NCI-H446 (cell line): ENCODE measurements around the gene MFSD11.
"Not testable (repeated sequence)": the region's sequence is repeated elsewhere in the genome, so short reads cannot be mapped to it uniquely, and the experiment has no call there.

Source experiments
- DNase-seq, 2 experiments: peaks; one replicate each; lab custom pipeline; 2025; lab: John Stamatoyannopoulos, UW

Gene MFSD11

DNA sequence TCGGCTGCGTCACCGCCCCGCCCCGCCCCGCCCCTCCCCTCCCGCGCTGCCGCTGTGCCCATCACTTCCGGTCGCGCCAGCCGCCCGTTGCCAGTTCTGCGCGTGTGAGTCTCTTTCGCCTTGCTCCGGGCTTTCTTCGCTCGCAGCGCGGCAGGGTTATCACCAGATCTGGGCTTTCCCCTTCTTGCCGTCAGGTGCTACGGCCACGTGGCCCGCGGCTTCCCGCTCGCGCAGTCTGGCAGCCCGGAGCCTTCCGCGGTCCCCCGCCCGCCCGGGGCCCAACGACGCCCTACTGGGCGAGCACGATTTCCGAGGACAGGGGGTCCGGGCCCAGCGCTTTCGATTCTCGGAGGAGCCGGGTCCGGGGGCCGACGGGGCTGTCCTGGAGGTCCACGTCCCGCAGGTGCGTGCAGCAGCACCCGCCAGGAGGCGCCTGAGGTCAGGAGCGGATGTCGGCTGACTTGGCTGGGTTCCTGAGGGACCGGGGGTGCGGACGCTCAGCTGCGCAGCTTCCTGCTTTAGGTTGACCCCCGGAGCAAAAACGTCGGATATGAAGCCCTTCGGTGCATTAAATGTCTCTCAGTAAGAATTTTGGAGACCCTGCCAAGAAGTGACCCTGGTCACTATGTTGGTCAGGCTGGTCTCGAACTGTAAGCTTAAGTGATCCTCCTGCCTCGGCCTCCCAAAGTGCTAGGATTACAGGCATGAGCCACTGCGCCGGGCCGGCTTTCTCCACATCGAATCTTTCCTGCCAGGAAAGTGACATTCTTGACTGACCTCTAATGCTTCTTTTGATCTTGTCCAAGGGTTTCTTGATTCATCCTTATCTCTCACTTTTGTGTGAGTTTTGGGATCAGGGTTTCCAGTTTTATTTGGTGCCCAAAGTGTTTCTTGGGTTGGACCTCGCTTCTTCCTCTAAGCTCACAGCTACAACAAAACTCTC is 10.9 kb upstream of the MFSD11 start, which contains the start of gene METTL23:
Gene METTL23, plus strand, starts transcription at position 64 of the 943 bp plus-strand sequence. CDS start 2,872 bp downstream, outside the sequence.
- peak in 1 of 2 experiments; percentile 71 for DNase-seq

DNA sequence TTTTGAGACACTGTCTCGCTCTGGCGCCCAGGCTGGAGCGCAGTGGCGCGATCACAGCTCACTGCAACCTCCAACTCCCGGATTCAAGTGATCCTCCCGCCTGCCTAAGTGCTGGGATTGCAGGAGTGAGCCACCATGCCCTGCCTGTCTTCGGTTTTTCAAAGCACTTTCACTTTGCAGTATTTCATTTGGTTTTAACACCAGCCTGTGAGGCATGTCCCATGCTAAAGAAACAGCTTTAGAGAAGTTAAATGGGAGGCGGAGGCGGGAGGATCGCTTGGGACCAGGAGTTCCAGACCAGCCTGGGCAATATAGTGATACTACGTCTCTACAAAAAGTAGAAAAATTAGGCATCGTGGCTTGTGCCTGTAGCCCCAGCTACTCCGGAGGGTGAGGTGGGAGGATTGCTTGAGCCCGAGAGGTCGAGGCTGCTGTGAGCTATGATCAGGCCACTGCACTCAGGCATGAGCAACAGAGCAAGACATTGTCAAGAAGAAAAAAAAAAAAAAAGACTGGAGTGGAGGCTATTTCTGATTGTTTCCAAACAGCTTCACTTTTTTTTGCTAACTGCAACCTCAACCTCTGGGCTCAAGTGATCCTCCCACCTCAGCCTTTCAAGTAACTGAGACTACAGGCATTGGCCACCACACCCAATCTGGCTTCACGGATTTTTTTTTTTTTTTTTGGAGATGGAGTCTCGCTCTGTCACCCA is 10.0 kb upstream of the MFSD11 start:
- DNase-seq, result no peak

DNA sequence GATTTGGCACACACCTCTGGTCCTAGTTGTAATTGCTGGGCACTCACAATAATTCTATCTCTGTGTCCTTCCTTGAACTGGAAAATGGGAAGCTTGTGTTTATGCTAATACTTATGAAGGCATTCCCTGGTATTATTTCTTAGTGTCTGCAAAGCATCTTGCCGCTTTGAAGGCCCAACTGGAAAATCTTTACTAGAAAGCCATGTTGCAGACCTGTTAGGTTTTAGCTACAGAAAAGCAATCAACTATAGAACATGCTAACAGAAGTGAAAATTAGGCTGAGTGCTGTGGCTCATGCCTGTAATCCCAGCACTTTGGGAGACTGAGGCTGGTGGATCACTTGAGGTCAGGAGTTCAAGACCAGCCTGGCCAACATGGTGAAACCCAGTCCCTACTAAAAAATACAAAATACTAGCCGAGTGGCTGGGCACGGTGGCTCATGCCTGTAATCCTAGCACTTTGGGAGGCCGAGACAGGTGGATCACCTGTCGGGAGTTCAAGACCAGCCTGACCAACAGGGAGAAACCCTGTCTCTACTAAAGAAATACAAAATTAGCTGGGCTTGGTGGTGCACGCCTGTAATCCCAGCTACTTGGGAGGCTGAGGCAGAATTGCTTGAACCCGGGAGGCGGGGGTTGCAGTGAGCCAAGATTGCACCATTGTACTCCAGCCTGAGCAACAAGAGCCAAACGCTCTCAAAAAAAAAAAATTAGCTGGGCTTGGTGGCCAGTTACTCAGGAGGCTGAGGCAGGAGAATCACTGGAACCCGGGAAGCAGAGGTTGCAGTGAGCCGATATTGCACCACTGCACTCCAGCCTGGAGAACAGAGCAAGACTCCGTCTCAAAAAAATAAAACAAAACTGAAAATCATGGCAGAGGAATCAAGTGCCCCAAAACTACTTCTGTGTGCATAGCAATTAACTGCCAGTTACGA is 5.9 kb upstream of the MFSD11 start:
- not testable (repeated sequence) for DNase-seq

DNA sequence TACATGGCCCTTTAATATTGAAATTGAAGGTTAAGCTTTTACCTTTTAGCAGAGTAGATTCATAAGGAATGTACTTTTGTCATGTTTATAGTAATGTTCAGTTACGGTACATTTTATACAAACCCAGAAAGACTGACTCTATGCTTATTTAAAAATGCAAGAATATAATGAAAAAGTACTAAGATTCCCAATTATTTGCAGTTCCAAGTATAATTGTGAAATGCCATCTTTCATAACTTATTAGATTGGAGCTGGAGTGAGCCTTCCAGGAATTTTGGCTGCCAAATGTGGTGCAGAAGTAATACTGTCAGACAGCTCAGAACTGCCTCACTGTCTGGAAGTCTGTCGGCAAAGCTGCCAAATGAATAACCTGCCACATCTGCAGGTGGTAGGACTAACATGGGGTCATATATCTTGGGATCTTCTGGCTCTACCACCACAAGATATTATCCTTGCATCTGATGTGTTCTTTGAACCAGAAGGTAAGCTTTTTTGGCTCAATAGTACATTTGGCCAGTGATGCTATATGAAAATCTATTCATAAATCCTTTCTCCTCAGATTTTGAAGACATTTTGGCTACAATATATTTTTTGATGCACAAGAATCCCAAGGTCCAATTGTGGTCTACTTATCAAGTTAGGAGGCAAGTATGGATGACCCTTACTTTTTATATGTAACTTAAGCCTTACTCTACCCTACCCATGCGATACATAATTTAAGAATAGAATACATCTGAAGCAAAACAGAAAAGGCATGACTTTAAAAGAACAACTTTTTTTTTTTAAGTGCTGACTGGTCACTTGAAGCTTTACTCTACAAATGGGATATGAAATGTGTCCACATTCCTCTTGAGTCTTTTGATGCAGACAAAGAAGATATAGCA is 4.9 kb upstream of the MFSD11 start:
- DNase-seq, result peak in 1 of 2 experiments; percentile 55

DNA sequence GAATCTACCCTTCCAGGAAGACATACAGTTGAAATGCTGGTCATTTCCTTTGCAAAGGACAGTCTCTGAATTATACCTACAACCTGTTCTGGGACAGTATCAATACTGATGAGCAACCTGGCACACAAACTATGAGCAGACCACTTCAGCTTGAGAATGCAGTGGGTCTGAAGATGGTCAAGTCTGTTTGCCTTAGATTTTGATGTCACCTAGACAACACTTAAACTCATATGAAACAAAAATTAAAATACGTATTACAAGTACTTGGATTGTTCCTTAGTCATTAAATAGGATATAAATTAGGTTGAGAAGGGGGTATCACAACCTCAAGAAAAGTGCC is 4.3 kb upstream of the MFSD11 start:
- DNase-seq, result no peak

DNA sequence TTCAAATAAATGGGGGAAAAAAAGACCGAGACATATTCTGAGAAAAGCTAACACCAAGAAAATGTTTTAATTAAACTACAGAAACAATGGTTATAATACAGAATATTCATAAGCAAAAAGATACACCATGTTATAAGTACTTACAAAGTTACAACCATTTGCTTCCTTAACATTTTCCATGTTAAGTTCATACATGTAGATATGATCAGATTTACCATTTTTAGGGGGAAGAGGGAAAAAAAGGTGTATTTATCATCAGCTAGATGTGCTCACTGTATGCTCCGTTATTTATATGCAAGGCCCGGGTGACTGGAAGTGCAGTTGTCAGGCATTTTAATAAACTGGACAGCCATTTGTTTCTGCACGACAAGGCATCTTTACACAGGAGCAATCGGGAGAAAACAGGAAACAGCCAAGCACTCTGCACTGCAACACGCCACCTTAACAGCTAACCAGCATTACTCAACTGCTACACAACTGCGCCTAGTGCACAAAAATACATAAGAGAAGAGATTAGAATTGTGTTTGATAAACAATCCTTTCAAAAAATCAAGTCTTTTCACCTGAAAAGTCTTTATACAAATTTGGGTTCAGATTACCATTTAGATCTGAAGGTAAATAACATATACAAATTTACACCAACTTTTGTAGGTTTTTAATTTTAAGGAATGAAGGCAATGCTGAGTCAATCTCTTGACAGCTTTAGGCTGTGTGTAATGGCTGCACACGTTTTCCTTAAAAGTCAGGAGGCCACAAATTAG is 3.7 kb upstream of the MFSD11 start:
- no peak for DNase-seq

DNA sequence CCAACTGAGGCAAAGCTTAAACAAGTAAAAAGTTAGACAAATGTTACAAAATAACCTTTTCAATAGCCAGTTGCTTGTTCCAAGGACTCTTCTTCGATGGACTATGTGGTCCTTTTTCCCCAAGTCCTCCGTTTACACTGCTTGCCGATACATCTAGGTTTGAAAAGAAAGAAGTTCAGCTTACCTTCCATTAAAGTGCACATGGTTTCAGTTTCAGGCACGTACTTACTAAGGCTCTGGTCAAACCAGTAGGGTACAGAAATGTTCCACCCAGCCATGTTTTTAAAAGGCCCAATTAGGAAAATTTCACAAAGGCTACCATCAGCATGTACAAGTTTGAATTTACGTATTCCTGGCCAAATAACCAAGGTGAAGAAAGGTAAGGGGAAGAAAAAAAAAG is 2.9 kb upstream of the MFSD11 start:
- DNase-seq, result peak in 1 of 2 experiments; percentile 22

DNA sequence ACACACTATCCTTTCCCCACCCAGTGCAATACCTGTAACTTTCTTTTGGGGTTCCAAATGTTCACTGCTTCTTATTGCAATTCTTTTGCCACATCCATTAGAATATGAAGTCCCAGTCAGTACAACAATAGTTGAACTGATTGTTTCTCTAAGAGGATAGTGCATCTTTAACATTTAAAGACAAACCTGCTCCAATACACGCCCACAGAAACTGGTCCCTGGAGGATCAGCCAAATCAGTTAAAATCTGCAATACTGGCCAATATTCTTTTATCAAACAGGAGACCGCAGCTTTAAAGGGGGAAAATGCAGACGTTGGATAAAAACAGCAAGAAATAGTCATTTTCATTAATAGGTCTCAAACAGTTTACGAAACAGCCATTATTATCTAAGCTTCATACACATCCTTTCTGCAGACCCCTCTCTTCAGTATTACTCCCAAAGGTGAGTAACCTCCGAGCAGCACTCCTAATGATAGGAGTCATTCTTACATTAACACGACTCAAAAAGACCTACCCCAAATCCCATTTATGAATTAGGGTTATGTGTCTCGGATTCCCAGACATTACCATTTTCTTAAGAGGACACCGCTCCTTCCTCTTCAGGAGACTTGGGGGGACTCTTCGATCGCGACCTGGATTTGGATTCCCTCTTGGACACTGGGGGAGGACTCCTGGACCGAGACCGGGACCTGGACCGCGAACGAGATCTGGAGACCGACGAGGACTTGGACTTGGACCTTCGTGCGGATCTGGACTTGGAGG is 2.2 kb upstream of the MFSD11 start:
- no peak for DNase-seq

DNA sequence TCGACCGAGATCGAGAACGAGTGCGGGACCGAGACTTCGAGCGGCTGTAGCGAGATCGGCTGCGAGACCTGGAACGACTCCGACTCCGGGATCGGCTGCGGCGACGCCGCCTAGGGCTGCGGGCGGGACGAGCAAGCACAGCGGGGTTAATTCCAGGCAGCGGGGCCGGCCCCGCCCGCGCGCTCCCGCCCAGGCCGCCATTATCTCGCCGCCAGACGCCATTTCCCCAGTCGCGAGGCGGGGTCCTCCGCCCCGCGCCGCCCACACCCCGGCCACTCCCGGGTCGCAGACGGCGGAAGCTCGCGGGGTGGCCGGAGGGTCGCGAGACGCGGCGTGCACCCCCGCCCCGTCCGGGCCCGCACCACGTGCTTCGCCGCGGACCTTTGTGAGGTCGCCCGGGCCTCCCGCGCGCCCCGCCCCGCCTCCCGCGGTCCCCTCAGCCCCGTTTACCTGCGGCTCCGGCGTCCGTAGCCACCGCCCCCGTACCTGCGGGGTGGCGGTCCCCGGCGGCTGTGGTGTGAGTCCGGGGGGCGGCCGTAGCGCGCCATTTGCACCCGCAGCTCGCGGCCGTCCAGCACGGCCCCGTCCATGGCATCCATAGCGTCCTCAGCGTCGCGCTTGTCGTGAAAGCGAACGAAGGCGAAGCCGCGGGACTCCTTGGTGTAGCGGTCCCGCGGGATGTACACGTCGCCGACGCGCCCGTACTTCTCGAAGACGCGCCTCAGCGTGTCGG is 1.4 kb upstream of the MFSD11 start:
- DNase-seq, result peak in 1 of 2 experiments; percentile 65

DNA sequence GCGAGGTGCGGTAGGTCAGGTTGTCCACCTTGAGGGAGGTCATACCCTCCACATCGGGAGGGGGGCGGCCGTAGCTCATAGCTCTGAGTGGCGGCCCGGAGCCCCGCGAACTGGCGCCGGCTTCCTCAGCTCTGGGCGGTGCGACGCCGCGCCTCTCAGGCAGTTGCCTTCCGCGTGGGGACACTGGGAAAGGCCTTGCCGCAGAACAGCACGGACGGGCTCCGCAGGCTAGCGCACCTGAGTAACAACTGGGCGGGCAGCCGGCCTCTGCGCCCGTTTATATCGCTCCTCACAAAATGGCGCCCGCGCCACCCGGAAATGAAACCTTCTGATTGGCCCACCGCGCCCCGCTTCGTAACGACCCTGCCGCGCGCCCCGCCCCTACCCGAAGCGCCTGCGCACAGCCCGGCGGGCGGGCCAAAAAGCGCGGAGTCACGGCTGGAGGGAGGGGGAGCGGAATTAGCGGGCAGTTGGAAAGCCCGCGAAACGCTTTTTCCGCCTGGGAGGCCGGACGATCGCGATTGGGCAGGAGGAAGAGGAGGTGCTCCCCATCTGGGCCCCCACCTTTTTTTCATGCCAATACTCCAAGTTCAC is 740 bp upstream of the MFSD11 start, which contains the start of gene SRSF2:
Gene SRSF2, minus strand, starts transcription at position 250 of the 594 bp plus-strand sequence. Its CDS starts 171 bp downstream, at position 79.
- peak; percentile 98 to 100 for DNase-seq

DNA sequence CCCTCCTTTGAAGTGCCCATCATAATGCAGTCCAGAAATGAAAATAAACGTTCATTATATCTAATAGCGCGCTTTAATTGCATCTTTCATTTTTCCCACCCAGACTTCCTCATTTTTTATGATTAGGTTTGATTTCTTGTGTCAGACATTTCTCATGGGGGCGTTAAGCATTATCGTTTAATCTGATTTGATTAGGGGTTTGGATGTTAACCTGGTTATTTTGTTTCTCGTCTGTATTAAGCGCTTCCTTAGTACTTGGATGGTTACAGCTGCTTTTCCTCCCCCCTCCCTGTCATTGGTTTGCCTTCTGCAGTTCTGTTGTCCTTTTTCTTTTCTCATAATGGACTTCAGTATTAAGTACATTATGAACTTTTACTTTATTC is 540 bp downstream of the MFSD11 start:
- DNase-seq, result no peak

DNA sequence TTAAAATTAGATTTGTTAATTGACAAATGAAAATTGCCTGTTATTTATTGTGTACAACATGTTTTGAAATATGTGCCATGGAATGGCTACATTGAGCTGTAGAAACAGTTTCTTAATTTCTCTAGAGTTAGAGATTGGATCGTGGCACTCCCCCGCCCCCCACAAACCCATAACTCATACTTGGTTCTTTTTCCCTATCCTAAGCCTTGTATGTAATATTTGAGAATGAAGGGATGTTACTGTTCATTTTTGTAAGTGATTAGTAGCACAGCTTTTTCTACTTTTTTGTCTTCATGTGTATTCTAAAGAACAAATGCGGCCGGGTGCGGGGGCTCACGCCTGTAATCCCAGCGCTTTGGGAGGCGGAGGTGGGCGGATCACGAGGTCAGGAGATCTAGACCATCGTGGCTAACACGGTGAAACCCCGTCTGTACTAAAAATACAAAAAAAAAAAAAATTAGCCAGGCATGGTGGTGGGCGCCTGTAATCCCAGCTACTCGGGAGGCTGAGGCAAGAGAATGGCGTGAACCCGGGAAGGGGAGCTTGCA is 1.7 kb downstream of the MFSD11 start:
- not testable (repeated sequence) for DNase-seq

DNA sequence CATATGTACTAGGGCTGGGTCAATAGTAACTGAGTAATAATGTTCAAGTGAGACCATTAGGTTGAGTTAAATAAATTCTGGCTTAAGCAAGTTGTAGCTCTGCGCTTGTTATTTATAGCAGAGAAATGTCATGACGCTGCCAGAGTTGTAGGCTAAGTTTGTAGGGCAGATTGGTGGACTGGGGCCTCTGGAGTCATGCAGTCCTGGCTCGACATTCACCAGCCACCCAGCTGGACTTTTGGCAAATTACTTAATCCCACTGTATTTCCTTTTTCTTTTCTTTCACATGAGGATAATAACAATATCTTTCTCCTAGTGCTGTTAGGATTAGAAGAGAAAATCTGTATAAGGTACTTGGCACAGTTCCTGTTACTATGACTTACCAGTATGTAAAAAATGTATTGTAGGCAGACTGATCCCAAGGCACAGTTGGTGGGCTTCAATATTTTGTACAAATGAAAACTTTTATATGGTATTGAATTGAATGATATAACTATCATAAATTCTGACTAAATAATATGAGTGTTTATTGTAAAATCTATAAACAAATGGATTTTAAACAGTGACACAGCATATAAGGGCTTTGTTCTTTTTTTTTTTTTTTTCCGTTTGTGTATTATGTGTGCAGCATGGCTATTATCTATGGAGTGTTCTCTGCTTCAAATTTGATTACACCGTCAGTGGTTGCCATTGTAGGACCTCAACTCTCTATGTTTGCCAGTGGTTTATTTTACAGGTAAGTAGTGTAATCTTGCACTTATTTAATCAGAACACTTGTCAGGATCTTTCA is 2.6 kb downstream of the MFSD11 start:
- peak in 1 of 2 experiments; percentile 31 for DNase-seq

DNA sequence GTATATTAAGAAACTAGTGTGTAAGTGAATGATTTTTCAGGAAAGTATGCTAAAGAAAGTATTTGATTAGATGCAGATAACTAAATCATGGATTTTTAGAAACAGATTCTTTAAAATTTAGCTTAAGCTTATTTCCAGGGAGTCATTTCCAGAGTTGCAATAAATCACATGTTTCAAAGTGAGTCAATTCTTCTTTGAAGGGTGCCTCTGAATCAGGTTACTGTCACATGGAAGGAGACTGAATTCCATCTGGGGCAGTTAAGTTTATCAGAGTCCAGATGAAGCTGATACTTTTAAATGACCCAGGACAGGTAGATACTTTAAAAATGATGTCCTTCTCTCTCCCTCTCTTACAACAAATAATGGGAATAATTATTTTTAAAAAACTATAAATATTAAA is 5.0 kb downstream of the MFSD11 start:
- no peak for DNase-seq

DNA sequence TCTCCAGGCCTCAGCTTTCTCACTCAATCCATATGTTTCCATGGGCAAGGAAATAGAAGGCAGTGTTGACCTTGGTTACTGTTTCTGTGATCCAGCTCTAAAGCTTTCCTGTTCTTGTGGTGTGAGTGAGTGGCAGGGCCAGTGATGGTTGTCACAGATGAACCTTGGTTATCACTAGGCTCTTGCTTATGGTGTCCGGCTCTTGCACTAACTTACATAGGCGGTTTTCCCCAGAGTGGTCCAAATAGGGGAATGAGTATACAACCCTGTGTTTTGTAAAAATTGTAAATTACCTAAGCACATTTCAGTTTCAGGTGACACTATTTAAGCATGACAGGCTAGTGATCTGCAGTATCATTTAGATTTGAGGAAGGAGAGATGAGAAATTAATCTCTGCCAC is 6.8 kb downstream of the MFSD11 start:
- DNase-seq, result no peak

DNA sequence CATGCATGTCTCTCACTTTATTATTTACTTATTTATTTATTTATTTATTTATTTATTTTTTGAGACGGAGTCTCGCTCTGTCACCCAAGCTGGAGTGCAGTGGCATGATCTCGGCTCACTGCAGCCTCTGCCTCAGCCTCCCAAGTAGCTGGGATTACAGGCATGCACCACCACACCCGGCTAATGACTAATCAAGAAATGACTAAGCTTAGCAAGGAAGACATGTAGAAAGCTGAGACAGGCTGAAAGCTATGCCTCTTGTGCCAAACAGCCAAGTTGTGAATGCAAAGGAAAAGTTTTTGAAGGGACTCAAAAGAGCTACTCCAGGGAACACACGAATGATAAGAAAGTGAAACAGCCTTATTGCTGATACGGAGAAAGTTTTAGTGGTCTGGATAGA is 7.9 kb downstream of the MFSD11 start:
- DNase-seq, result not testable (repeated sequence)
